Astrocyte (in vitro differentiated cells and primary cell): ENCODE measurements around the gene ARAP1.

Experiments
- EZH2 ChIP-seq: IDR thresholded peaks from 2 replicates; pipeline ENCODE4 v1.6.1; 2012; ENCODE audit warnings: mild to moderate bottlenecking, low read length, inconsistent platforms; ENCODE audit not compliant: insufficient read depth
- TF ChIP-seq, protein P1 (sequence below): IDR thresholded peaks from 2 replicates; pipeline ENCODE4 v1.5.1; 2011; ENCODE audit warnings: low read depth, mild to moderate bottlenecking, inconsistent platforms, low read length, moderate library complexity; ENCODE audit not compliant: insufficient read depth

DNA sequence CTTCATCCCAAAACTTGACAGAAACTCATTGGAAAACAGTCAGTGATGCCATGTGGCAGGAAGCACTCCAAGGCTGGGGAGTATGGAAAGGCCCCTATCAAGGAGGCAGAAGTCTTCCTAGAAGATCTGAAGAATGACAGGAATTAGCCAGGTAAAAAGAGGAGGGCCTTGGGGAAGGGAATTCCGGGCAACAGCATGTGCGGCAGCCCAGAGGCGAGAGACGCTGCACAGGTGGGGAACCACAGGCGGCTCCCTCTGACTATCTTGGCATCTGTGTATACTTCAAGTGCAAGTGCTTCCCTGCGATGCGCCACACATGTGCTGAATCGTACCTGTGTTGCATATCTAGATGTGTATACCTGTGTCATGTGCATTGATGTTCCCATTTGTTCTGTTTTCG lies 90.7 kb downstream of the ARAP1 start:
- TF ChIP-seq, protein P1, sequence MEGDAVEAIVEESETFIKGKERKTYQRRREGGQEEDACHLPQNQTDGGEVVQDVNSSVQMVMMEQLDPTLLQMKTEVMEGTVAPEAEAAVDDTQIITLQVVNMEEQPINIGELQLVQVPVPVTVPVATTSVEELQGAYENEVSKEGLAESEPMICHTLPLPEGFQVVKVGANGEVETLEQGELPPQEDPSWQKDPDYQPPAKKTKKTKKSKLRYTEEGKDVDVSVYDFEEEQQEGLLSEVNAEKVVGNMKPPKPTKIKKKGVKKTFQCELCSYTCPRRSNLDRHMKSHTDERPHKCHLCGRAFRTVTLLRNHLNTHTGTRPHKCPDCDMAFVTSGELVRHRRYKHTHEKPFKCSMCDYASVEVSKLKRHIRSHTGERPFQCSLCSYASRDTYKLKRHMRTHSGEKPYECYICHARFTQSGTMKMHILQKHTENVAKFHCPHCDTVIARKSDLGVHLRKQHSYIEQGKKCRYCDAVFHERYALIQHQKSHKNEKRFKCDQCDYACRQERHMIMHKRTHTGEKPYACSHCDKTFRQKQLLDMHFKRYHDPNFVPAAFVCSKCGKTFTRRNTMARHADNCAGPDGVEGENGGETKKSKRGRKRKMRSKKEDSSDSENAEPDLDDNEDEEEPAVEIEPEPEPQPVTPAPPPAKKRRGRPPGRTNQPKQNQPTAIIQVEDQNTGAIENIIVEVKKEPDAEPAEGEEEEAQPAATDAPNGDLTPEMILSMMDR, result no peak
- TF ChIP-seq EZH2, result no peak
